NCI-H1694 treated with DMSO at 0.1 percent for 48 hours (cell line): ENCODE measurements around the gene UPK3B.
"Not testable (repeated sequence)": the region's sequence is repeated elsewhere in the genome, so short reads cannot be mapped to it uniquely, and the experiment has no call there.

Source experiments
- DNase-seq: peaks from one replicate; lab custom pipeline; 2025; lab: John Stamatoyannopoulos, UW

The UPK3B gene

DNA sequence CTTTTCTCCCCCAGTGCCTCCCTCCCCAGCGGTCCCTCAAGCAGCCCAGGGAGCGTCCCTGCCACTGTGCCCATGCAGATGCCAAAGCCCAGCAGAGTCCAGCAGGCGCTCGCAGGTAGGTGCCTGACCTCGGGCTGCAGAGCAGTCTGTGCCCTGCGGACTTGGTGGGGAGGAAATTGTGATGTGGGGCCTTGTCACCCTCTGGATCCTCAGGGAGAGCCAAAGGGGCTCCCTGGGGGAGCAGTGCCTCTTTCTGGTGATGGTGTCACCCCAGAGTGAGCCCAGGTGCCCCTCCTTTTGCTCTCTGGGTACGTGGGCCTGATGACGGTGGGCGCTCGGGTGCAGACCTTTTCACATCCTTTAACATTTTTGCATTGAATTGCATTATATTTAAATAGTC lies 18.2 kb upstream of the UPK3B start:
- DNase-seq = not testable (repeated sequence)

DNA sequence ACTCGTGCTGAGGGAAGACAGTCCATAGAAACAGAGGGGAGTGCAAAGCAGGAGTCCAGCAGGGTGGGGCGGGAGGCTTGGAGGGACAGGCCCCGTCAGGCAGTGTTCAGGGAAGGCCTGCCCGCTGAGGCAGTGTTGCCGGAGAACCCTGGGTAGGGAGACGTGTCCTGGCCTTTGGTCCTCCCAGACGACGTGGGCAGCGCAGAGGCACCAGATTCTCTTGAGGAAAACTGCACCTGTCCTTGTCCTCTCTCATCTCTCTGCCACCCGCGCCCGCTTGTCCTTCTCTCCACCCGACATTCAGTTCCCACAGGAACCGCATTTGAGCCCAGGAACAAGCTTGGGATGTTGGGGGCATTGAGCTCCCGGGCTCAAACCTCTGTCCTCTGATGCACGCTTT lies 14.6 kb upstream of the UPK3B start:
- DNase-seq = not testable (repeated sequence)

DNA sequence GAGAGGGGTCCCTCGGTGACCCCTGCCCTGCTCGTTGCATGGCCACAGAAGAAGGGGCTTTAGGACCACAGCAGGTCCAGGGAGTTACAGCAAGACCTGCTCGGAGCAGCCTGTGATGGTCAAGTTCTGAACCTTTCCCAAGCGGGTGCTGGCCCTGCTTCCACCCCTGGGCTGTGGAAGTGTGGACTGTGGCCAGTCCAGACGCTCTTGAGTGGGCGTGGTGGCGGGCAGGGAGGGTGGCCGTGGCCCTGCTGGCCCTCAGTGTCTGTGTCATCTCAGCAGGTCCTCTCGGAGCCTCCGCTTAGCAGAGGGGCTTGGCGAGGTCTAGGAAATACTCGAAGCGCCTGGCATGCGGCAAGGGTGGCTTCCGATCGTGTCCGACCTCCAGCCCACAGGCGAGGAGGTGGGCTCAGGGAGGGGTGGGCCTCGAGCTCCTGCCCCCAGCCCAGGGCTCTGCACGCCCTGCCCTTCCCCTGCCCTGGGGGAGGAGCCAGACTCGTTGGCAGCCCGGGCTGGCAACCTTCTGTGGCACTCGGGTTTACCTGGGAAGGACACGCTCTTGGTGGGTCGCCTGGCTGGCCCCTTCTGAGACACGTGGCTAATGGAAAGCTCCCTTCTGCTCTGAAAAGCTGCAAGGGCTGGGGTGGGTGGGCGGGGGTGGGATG lies 12.3 kb upstream of the UPK3B start:
- DNase-seq = not testable (repeated sequence)

DNA sequence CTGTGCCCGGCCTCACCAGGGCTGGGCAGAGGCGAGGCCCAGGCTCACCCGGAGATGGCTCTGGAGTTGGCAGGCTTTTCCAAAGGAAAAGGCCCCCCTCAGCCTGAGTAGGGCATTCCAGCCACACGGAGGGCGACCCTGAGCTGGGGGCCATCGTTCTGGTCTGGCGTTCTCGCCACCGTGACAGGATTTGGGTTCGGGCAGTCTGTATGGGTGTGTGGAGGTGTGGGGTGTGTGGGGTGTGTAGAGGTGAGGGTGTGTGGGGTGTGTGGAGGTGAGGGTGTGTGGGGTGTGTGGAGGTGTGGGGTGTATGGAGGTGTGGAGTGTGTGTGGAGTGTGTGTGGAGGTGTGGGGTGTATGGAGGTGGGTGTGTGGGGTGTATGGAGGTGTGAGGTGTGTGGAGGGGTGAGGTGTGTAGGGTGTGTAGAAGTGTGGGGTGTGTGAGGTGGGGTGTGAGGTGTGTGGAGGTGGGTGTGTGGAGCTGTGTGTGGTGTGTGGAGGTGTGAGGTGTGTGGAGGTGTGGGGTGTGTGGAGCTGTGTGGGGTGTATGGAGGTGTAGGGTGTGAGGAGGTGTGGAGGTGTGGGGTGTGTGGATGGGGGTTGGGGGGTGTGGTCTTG lies 11.7 kb upstream of the UPK3B start:
- not testable (repeated sequence) for DNase-seq

DNA sequence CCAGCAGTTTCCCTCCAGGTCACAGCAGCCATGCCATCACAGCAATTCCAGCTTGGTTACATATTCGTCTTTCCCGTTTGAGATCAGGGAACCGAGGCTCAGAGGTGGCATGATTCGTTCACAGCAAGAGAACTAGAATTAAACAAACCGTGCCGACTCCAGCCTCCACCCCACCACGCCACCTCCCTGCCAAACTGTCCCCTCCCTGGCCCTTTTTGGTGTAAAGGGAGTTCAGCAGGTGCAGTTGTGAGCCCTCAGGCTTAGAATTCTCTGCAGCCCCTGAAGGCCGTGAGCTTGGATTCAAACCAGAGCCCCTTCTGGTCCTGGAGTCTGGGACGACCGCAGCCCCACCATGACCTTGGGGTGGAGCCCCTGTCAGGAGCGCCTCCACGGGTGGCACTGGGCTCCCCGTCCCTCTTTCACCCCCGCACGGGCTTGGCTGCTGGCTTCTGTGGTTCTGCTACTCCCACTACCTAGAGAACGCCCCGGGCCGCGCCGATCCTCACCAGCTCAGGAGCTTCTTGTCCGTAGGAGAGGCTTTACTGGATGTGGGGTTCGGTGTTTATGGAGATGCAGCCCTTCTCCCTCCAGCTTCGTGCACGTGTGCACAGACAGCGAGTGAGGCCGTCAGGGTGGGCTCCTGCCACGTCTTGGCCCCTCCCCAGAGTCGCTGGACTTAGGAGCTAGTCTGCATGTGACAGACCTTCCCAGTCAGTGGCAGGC lies 11.0 kb upstream of the UPK3B start:
- DNase-seq = not testable (repeated sequence)

DNA sequence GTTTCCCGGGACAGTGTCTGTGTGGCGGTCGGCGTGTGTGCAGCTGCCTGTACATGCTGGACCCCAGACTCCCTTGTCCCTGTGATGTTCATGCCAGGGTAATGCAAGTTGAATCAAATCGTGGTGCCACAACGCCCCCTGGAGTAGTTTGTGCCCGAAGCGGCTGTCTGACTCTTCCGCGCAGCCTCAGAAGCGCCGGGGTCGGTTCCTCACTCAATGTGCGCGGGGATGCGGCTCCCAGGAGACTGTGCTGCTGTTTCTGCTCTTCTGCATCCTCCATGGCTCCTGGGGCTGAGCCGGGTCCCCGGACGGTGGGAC lies 10.5 kb upstream of the UPK3B start:
- not testable (repeated sequence) for DNase-seq

DNA sequence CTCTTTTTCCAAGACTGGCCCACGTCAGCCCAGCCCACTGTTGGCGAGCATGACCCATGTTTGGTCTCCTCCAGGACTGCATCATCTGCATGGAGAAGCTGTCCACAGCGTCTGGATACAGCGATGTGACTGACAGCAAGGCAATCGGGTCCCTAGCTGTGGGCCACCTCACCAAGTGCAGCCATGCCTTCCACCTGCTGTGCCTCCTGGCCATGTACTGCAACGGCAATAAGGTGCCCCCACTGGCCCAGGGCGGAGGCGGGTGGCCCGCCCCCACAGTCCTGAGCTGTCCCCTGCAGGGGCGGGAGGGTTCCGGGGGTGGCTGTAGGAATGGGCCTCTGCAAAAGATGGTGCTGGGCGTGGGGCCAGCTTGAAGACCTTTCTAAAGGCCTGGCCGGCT lies 8.1 kb upstream of the UPK3B start:
- DNase-seq = not testable (repeated sequence)

DNA sequence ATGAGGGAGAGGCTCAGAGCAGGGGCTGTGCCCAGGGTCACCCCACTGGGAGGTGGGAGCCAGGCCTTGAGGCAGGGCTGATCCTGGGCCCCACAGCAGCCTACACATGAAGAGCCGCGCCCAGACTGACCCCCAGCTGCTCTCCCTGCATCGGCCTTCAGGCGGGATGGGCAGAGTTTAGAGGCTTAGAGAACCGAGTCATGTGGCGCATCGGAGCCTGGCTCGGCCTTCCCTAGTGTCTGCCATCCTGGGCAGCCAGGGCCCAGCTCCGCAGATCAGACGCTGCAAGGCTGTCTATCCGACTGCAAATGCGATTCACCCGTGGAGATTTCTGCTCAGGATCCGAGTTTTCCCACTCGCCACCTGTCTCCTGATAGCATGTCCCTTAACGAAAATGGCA lies 7.5 kb upstream of the UPK3B start:
- not testable (repeated sequence) for DNase-seq

DNA sequence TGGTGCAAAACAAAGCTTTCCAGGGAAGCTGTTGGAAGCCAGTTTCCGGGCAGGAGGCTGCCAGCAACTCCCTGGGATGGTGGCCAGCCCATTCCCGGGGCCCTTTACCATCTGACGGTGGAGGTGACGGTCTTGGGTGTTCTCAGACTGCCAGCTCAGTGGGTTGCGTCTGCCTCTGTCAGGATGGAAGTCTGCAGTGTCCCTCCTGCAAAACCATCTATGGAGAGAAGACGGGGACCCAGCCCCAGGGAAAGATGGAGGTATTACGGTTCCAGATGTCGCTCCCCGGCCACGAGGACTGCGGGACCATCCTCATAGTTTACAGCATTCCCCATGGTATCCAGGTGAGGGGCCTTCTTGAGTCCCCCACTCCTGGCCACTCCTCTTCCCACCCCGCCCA lies 7.1 kb upstream of the UPK3B start:
- not testable (repeated sequence) for DNase-seq

DNA sequence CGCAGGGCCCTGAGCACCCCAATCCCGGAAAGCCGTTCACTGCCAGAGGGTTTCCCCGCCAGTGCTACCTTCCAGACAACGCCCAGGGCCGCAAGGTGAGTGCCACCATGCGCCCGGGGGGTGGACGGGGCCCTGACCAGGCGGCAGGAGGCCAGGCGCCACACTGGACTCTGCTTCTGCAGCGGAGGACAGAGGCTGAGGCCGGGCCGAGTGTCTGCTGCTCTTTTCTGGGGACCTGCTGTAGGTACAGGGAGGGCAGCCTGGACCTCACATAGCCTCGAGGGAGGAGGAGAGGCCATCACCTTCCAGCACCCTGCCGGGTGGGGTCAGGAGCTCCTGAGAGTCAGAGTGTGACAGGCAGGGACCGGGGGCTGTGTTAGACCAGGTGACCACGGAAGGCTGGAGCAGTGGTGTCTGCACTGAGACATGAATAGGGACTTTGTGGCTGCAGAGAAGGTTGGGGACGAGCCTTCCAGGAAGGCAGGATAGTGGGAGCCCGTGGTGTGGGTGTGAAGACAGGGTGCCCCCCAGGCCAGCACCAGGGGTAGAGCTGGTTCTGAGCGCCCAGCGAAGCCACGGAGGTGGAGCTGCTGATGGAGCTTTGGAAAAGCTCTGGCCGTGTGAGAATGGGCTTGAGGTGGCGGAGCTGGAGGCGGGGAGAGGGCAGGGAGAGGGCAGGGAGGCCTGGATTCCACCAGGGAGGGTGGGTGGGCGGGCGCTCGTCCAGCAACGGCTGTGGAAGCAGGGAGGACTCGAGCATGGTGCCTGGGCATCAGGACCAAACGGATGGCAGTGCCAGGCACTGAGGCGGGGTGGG lies 5.8 kb upstream of the UPK3B start:
- DNase-seq = not testable (repeated sequence)

DNA sequence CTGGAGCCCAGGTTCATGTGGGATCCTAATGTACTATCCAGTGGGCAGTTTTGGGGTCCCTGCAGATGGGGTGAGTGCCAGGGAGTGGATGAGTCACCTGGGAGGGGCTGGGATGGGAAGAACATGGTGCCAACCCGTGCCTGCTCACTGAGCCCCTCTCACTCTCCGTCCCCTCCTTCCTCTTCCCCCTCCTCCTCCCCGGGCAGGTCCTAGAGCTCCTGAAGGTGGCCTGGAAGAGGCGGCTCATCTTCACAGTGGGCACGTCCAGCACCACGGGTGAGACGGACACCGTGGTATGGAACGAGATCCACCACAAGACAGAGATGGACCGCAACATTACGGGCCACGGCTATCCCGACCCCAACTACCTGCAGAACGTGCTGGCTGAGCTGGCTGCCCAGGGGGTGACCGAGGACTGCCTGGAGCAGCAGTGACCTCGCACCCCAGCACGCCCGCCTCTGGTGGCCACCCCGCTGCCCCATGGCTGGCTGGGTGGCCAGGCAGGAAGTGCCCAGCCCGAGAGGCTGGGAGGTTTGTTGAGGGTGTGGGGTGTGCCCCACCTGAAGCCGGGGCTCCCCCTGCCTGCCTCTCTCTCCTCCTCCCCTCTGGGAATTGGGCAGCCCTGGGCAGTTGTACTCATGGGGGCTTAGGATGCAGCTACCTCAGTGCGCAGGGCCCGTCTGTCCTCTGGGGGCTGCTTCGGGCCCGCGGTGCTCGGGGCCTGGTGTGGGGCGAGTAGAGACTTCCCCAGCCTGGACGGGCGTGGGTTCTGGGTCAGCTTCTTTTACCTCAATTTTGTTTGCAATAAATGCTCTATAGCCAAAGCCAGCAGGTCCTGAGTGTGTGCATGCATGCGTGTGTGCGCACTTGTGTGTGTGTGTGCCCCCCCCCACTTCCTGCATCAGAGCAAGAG lies 4.9 kb upstream of the UPK3B start:
- no peak for DNase-seq

DNA sequence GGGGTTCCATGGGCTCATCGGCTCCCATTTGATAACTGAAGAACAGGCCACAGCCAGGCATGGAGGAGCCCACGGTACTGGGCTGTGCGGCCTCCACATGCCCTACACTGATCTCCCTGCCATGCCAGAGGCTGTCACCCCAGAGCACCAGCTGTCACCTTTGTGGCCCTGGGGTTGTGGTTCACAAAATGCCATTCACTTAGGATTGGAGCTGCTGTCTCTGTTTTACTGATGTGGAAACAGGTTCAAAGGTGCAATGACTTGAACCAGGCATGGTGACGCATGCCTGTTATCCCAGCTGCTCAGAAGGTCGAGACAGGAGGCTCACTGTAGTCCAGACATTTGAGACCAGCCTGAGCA lies 4.3 kb upstream of the UPK3B start:
- no peak for DNase-seq

DNA sequence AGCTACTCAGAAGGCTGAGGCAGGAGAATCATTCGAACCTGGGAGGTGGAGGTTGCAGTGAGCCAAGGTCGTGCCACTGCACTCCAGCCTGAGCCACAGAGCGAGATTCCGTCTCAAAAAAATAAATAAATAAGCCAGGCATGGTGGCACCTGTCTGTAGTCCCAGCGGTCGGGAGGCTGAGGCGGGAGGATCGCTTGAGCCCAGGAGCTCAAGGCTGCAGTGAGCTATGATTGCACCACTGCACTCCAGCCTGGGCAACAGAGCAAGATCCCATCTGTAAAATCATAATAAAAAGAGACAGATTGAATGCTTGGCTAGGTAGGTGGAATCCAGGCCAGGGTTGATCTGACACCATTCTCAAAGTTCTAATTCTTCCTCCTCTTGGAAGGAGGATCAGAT lies 3.7 kb upstream of the UPK3B start:
- not testable (repeated sequence) for DNase-seq

DNA sequence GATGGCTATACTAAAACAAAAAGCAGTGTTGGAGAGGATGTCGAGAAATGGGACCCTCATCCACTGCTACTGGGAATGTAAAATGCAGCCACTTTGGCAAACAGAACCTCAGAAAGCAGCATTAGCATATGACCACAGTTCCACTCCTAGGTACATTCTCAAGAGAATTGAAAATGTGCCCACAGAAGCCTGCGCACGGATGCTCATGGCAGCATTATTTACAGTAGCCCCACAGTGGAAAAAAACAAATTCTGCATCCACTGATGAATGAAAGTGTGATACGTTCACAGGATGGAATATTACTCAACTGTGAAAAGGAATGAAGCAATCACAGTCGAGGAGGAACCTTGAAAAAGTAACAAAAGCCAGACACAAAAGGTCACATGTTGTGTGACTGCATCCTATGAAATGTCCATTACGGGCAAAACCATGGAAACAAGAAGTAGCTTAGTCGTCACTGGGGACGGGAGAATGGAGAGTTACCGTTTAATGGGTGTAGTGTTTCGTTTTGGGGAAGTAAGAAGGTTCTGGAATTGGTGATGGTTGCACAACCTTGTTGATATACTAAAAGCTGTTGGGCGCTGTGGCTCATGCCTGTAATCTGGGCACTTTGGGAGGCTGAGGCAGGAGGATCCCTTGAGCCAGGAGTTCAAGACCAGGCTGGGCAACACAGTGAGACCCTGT lies 2.5 kb upstream of the UPK3B start:
- DNase-seq = no peak

DNA sequence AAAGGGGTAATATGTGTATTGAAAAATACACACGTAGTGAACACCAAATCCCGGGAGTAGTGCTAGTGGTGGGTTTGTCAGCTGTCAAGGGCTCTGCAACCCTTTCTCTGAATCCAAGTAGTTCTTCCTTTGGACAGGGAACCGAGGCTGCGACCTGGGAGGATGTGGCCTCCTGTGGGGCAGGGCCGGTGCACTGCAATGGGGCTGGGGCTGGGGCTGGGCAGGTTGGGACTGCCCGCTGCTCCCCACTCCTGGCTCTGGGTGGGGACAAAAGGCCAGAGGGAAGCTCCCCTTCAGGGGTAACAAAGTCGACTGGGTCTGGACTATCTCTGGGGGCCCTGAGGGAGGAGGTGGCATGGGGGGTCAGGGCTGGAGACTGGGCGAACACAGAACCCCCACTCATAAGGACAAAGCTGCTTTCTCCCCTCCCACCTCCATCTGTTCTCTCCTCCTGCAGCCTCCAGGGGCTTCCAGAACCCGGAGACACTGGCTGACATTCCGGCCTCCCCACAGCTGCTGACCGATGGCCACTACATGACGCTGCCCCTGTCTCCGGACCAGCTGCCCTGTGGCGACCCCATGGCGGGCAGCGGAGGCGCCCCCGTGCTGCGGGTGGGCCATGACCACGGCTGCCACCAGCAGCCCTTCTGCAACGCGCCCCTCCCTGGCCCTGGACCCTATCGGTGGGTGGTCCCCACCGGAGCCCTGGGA lies 1.0 kb downstream of the UPK3B start:
- not testable (repeated sequence) for DNase-seq

DNA sequence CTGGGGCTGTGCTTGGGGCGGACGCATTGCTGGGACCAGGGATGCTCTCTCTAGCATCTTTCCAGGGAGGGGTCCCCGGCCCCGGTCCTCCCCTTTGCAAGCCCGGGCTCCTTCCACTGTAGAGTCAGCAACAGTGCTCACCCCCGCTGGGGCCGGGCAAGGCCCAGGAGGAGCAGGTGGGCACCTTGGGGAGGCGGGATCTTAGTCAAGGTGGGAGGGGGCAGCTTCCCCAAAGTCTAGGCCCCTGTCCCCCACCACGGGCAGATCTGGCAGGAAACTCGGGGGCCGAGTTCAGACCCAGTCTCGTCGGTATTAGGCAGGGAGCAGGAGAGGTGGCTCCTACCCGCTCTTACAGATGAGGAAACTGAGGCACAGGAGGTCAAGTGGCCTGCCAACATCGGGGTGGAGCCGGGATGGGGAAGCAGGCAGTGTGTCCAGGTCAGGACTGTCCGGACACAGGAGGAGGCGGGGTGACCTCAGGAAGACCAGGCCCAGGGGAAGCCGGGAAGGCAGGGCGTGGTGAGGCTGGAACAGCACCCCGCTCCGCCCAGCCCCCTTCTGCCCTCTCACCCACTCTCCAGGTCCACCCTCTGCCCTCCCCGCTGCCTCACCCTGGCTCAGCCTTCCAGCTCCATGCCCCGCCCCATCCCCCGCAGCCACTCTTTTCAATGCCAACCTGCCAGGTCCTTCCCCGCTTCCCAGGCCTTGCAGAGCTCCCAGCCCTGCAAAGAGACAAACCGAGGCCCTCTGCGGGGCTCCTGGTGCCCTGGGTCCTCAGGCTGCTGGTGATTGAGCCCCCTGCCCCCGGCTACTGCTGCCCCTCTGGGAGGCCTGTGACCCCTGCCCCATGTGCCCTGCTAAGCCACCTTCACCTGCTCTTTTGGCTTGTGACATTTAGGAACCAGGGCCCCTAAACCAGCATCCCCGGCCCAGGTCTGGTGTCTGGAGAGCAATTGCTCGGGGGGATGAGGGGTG lies 1.8 kb downstream of the UPK3B start:
- not testable (repeated sequence) for DNase-seq

DNA sequence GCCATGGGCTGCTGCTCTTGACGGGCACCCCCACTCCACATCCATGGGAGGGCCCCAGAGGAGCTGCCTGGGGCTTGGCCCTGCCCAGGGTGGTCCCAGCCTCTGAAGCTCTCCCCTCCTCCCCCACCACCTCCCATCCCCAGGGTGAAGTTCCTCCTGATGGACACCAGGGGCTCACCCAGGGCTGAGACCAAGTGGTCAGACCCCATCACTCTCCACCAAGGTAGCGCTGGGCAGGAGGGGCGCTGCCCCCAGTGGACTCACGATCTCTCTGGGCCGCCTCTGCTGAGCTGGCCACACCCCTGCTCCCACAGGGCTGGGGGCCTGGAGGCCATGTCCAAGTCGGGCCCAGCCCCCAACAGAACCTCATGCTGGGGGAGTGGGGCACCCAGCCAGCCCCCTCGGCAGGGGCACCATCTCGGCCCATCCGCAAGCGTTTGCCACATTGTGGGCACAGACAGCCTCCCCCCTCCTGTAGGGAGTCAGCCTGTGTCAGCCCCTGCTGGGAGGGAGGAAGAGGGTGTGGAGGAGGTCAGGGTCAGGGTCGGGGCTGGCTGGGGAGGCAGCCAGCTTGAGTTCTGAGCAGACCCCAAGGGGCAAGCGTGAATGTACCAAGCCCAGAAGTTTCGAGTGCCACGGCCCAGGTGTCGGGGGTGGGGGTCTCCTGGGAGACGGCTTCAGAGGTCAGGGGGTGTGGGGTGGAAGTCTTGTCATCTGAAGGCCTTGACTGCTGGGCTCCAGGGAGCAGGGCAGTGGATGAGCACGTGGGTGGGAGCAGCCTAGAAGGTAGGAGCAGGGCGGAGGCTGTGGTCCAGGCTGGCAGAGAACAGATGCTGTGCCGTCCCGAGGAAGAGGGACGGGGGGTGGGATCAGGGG lies 2.8 kb downstream of the UPK3B start:
- DNase-seq = no peak
